HG03520 (cell line): ENCODE results near the gene FPGS.

Experiments
- ATAC-seq: cut with Tn5 transposase; IDR thresholded peaks from one replicate; pipeline ENCODE4 v1.9.1; 2021; ENCODE audit warnings: mild to moderate bottlenecking, moderate library complexity; ENCODE audit not compliant: unreplicated experiment

FPGS gene

GRCh38 chr9:127810378-127811187 is 7.9 kb downstream of the FPGS start:
- no peak for ATAC-seq

- no peak for ATAC-seq
Measured at GRCh38 chr9:127812011-127812410, 9.3 kb downstream of the FPGS start.

- no peak for ATAC-seq
Measured at GRCh38 chr9:127812936-127813675, 10.4 kb downstream of the FPGS start.

- no peak for ATAC-seq
Measured at GRCh38 chr9:127813686-127814226, 11.1 kb downstream of the FPGS start.

GRCh38 chr9:127814619-127815511 is 12.2 kb downstream of the FPGS start:
- ATAC-seq: no peak

- no peak for ATAC-seq
Measured at GRCh38 chr9:127815512-127816361, 13.1 kb downstream of the FPGS start.

GRCh38 chr9:127816362-127816725 is 13.7 kb downstream of the FPGS start:
- no peak for ATAC-seq

- no peak for ATAC-seq
Measured at GRCh38 chr9:127816728-127817127, 14.0 kb downstream of the FPGS start.

GRCh38 chr9:127817881-127818434 is 15.3 kb downstream of the FPGS start:
- no peak for ATAC-seq

- ATAC-seq: no peak
Measured at GRCh38 chr9:127818574-127818973, 15.9 kb downstream of the FPGS start.

GRCh38 chr9:127822108-127822507 is 19.4 kb downstream of the FPGS start:
- no peak for ATAC-seq

GRCh38 chr9:127825319-127826051 is 22.8 kb downstream of the FPGS start:
- no peak for ATAC-seq

- no peak for ATAC-seq
Measured at GRCh38 chr9:127826253-127826913, 23.7 kb downstream of the FPGS start.

- ATAC-seq: no peak
Measured at GRCh38 chr9:127828262-127829031, 25.8 kb downstream of the FPGS start.

- no peak for ATAC-seq
Measured at GRCh38 chr9:127829205-127829906, 26.7 kb downstream of the FPGS start.

GRCh38 chr9:127832248-127832647 is 29.6 kb downstream of the FPGS start:
- no peak for ATAC-seq

GRCh38 chr9:127833555-127833954 is 30.9 kb downstream of the FPGS start:
- no peak for ATAC-seq
